Gastroesophageal sphincter (tissue), 4 donors: Measurements from ENCODE around the gene TNKS2. TPM values are rescaled to one million over a fixed set of nuclear protein-coding genes. Genes with fewer than 3 reads are reported as not detected.

Experiments used
- ATAC-seq: fragments of 150-250 bp; one replicate; pipeline ENCODE4 v1.9.1; 2016; ENCODE audit warnings: mild to moderate bottlenecking, moderate library complexity
- H3K27ac ChIP-seq, 4 donors: fragments of 200-600 bp; sonication (generic) in 3 of 4; 1 replicate in 3 of 4; 2 replicates in 1 of 4; pipeline ENCODE4 v1.5.1; 2016 to 2019
- H3K27me3 ChIP-seq: fragments of 200-600 bp; sonication (generic); one replicate; pipeline ENCODE4 v1.5.1; 2019
- H3K36me3 ChIP-seq, 2 donors: fragments of 200-600 bp; sonication (generic); one replicate each; pipeline ENCODE4 v1.5.1; 2019; ENCODE audit warnings: control low read depth in 1 of 2
- H3K4me1 ChIP-seq, 3 donors: fragments of 200-600 bp; sonication (generic); 1 replicate in 2 of 3; 2 replicates in 1 of 3; pipeline ENCODE4 v1.5.1; 2016 to 2019; ENCODE audit warnings: control low read depth in 2 of 3
- H3K4me3 ChIP-seq, 2 donors: fragments of 200-600 bp; sonication (generic); one replicate each; pipeline ENCODE4 v1.5.1; 2019; ENCODE audit warnings: mild to moderate bottlenecking in 1 of 2, moderate library complexity in 1 of 2
- H3K9me3 ChIP-seq, 3 donors: fragments of 200-600 bp; sonication (generic); one replicate each; pipeline ENCODE4 v1.5.1; 2017 to 2019; ENCODE audit warnings: control low read depth in 2 of 3
- CTCF ChIP-seq, 4 experiments: fragments of 200-600 bp in 2 of 4; fragments of 450-650 bp in 2 of 4; sonication (generic) in 1 of 4; IDR thresholded peaks; one replicate each; pipeline ENCODE4 v1.5.1; 2017 to 2019; ENCODE audit warnings: antibody characterized with exemption in 4 of 4, mild to moderate bottlenecking in 2 of 4, moderate library complexity in 2 of 4
- EP300 ChIP-seq: sonication (generic); formaldehyde crosslinking; IDR thresholded peaks from one replicate; pipeline ENCODE4 v1.6.1; 2017; ENCODE audit warnings: antibody characterized with exemption, mild to moderate bottlenecking
- POLR2A ChIP-seq, 2 donors: fragments of 450-650 bp; IDR thresholded peaks; one replicate each; pipeline ENCODE4 v1.6.1; 2017; ENCODE audit warnings: antibody characterized with exemption in 2 of 2, mild to moderate bottlenecking in 2 of 2, moderate library complexity in 1 of 2
- POLR2AphosphoS5 ChIP-seq: sonication (generic); formaldehyde crosslinking; IDR thresholded peaks from one replicate; pipeline ENCODE4 v1.6.1; 2017; ENCODE audit warnings: antibody characterized with exemption
- WGBS, 2 donors: methylation state at CpG; one replicate each; pipeline ENCODE4 v1.1.5; 2018; ENCODE audit warnings: low coverage in 1 of 2; 5-methylcytosine and 5-hydroxymethylcytosine counted together
- total RNA-seq, 4 donors: library from RNA; depleted of rRNA; stranded (reverse); fragments of >200 nt; gene quantifications; one replicate each; pipeline ENCODE4 v1.1.0, GENCODE V29; 2016

Gene TNKS2
- total RNA-seq, 4 donors from 2014 or later = 40.6 to 49.7 (median 45.6) TPM

- H3K4me1 ChIP-seq = no peaks in the 10 kb centered on the region
- ATAC-seq = no peak
- no peaks in the 10 kb centered on the region for H3K27me3 ChIP-seq
- WGBS, 2 donors = 92% methylated on average over 2 of the region's 2 CpGs; no CpG with 5 or more reads in 1 of the 2 donors
- no peaks in the 10 kb centered on the region for H3K9me3 ChIP-seq
- no peak overlapping the region for H3K4me3 ChIP-seq
- TF ChIP-seq POLR2A (IDR thresholded peaks at IDR 0.05) = no peak
- no peak for TF ChIP-seq CTCF (IDR thresholded peaks at IDR 0.05)
- TF ChIP-seq EP300 = no peak
- TF ChIP-seq POLR2AphosphoS5 = no peak
- no peak overlapping the region for H3K27ac ChIP-seq
- no peaks in the 10 kb centered on the region for H3K36me3 ChIP-seq
These were observed 10.4 kb upstream of the TNKS2 start for GRCh38 chr10:91787810-91788209.

- H3K4me3 ChIP-seq = no peak overlapping the region
- no peak for ATAC-seq
- TF ChIP-seq POLR2AphosphoS5 (no peak), CTCF (IDR thresholded peaks at IDR 0.05) (no peak), POLR2A (IDR thresholded peaks at IDR 0.05) (no peak), EP300 (no peak)
- H3K36me3 ChIP-seq = no peaks in the 10 kb centered on the region
- no peak overlapping the region for H3K27ac ChIP-seq
- no peaks in the 10 kb centered on the region for H3K4me1 ChIP-seq
- H3K9me3 ChIP-seq = no peaks in the 10 kb centered on the region
- 74 to 83% methylated on average over 1 to 2 of the region's 5 CpGs for WGBS, 2 donors
- H3K27me3 ChIP-seq = no peaks in the 10 kb centered on the region
These were observed 9.7 kb upstream of the TNKS2 start for GRCh38 chr10:91788527-91788926.

- no peaks in the 10 kb centered on the region for H3K27me3 ChIP-seq
- H3K4me3 ChIP-seq = peak overlapping the region; percentile 50 to 97
- H3K4me1 ChIP-seq = peaks cover 0 to 42% (median 11%) of the 10 kb centered on the region in 3 donors
- TF ChIP-seq CTCF (IDR thresholded peaks at IDR 0.05) (no peak), POLR2AphosphoS5 (no peak), POLR2A (IDR thresholded peaks at IDR 0.05) (no peak), EP300 (no peak)
- 0 to 7% methylated on average over 3 to 11 of the region's 11 CpGs for WGBS, 2 donors
- peaks cover 0 to under 1% of the 10 kb centered on the region in 2 donors for H3K36me3 ChIP-seq
- no peak for ATAC-seq
- H3K27ac ChIP-seq = peak overlapping the region; percentile 52 to 98 (median 97)
- H3K9me3 ChIP-seq = no peaks in the 10 kb centered on the region
These were observed 1.7 kb upstream of the TNKS2 start for GRCh38 chr10:91796331-91797047.

- ATAC-seq = no peak
- Histone ChIP-seq H3K36me3 (peaks cover 0 to 3% of the 10 kb centered on the region in 2 donors), H3K27me3 (no peaks in the 10 kb centered on the region), H3K4me3 (peak overlapping the region; percentile 95 to 97), H3K27ac (peak overlapping the region; percentile 97 to 98 (median 98)), H3K9me3 (no peaks in the 10 kb centered on the region), H3K4me1 (peaks cover 0 to 49% (median 11%) of the 10 kb centered on the region in 3 donors)
- TF ChIP-seq POLR2AphosphoS5 = no peak
- no peak for TF ChIP-seq EP300
- no peak for TF ChIP-seq CTCF (IDR thresholded peaks at IDR 0.05)
- no peak for TF ChIP-seq POLR2A (IDR thresholded peaks at IDR 0.05)
- WGBS, 2 donors = 56 to 66% methylated on average over 3 of the region's 3 CpGs
These were observed 1.1 kb upstream of the TNKS2 start for GRCh38 chr10:91797048-91797690.
